Islet precursor cell (in vitro differentiated cells): Measurements from ENCODE around the gene CDH22.
A peak's percentile ranks its signal among the peaks of the same experiment; 100 is the strongest.

Experiments
- DNase-seq: peaks from one replicate; pipeline ENCODE4 v3.0.0-alpha.2; 2018

CDH22 gene

DNA sequence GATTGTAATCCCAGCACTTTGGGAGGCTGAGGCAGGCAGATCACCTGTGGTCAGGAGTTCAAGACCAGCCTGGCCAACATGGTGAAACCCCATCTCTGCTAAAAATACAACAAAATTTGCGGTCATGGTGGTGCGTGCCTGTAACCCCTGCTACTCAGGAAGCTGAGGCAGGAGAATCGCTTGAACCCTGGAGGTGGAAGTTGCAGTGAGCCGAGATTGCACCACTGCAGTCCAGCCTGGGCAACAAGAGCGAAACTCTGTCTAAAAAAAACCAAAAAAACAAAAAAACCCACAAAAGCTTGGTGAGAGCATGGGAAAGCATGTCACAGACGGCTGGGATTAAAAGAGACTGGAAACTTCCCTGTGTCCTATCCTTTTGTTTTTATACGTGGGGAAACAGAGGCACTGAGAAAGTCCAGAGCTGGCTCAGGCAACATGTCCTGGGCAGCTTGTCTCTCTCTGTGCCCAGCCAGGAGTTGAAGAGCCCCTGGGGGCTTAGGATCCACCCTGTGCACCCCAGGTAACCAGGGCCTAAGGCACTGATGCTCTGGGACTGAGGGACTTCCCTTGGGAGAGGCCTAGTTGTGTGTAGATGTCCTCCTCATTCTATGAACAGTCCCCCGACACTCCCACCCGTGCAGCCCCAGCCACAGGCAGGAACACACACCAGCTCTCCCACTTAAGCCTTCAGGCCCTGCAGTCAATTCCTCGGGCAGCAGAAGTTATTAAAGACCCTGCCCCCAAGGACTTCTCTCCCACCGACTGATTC lies 174.2 kb downstream of the CDH22 start:
- no peak for DNase-seq

GRCh38 chr20:46132705-46133120 lies 175.6 kb downstream of the CDH22 start:
- DNase-seq, result peak; percentile 85

DNA sequence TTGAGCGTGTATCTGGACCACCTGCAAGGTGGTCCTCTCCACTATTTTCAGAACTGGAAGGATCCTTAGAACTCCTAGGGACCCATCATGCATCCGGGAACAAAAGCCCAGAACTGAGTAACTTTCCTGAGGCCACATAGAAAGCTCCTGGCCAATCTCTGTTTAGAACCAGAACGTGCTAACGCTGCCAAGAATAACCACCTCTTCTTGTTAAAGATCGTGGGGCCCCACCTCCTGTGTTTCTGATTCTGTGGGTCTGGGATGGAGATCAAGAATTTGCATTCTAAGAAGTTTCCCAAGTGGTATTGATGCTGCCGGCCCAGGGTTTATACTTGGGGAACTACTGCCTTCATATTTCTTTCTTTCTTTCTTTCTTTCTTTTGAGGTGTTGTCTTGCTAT lies 176.9 kb downstream of the CDH22 start:
- DNase-seq, result no peak

DNA sequence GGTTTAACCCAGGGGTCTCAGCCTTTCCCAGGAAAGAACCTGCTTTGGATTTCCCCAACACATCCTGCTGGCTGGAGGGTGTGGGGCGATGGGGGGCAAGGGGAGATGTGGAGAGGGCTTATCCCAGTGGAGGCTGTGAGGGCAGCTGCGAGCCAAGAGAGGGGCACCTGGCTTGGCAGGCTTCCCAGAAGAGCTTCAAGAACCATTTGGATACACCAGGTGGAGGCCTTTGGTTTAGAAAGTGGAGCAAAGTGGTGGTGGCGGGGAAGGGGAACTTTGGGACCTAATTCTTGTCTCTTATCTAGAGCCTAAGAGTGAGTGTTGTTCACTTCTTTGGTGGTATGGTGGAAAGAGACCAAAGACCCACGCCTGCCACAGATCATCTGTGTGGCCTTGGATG lies 177.8 kb downstream of the CDH22 start:
- DNase-seq, result no peak

GRCh38 chr20:46129955-46130481 lies 178.3 kb downstream of the CDH22 start:
- no peak for DNase-seq

- DNase-seq, result peak; percentile 71
Observed at GRCh38 chr20:46128310-46129151, 179.8 kb downstream of the CDH22 start.

- no peak for DNase-seq
Observed at GRCh38 chr20:46127396-46128010, 180.8 kb downstream of the CDH22 start.

- no peak for DNase-seq
Observed at GRCh38 chr20:46126440-46127056, 181.8 kb downstream of the CDH22 start.
